Measurements from ENCODE around the gene ANO8.
"Not testable (repeated sequence)": the region's sequence is repeated elsewhere in the genome, so short reads cannot be mapped to it uniquely, and the experiment has no call there.

ANO8 gene

GRCh38 chr19:17286263-17286662, 48.4 kb downstream of the ANO8 start:
- no peak for DNase-seq (ENCODE audit: low spot score)

- DNase-seq (ENCODE audit: low spot score) = no peak
Observed at GRCh38 chr19:17285415-17286135, 49.1 kb downstream of the ANO8 start.

- DNase-seq (ENCODE audit: low spot score) = no peak
Observed at GRCh38 chr19:17283504-17283996, 51.1 kb downstream of the ANO8 start.

- DNase-seq (ENCODE audit: low spot score) = peak; percentile 96
Observed at GRCh38 chr19:17282488-17283125, 52.0 kb downstream of the ANO8 start.

- peak; percentile 53 for DNase-seq (ENCODE audit: low spot score)
Observed at GRCh38 chr19:17281391-17282304, 53.0 kb downstream of the ANO8 start, which contains the start of gene ANKLE1. Gene ANKLE1, plus strand, starts transcription at chr19:17281901. Its CDS starts 20 bp downstream, at chr19:17281921.

GRCh38 chr19:17279436-17279835, 55.2 kb downstream of the ANO8 start:
- DNase-seq (ENCODE audit: low spot score) = no peak

GRCh38 chr19:17275441-17276175, 59.0 kb downstream of the ANO8 start:
- DNase-seq (ENCODE audit: low spot score) = no peak

GRCh38 chr19:17274892-17275291, 59.8 kb downstream of the ANO8 start:
- DNase-seq (ENCODE audit: low spot score) = not testable (repeated sequence)
